Embryonic facial prominence (tissue), 1 donor: ENCODE data around the gene CHAC1.
"Not testable (repeated sequence)": the region's sequence is repeated elsewhere in the genome, so short reads cannot be mapped to it uniquely, and the experiment has no call there.

ENCODE experiments used
- DNase-seq: peaks from one replicate; pipeline ENCODE4 v3.0.0-alpha.2; 2016; ENCODE audit errors: extremely low spot score

Gene CHAC1

DNA sequence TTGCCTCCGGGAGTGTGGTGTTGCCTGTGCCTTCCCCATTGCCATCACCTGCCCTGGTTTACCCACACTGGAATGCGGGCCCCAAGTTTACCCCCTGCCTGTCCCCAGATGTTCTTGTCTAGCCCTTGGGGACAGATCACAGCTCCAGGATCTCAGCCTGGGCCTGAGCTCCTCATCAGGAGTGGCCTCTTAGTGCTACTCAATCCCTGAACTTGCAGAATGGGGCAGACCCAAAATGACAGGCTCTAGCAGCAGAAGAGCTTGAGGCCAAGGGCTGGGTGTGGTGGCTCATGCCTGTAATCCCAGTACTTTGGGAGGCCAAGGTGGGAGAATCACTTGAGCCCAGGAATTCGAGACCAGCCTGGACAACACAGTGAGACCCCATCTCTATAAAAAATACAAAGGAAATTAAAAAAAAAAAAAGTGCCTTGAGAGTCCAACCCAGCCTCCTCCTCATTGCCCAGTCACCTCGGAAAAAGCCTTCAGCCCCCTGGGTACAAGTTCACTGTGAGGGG is 3.8 kb downstream of the CHAC1 start:
- no peak for DNase-seq

DNA sequence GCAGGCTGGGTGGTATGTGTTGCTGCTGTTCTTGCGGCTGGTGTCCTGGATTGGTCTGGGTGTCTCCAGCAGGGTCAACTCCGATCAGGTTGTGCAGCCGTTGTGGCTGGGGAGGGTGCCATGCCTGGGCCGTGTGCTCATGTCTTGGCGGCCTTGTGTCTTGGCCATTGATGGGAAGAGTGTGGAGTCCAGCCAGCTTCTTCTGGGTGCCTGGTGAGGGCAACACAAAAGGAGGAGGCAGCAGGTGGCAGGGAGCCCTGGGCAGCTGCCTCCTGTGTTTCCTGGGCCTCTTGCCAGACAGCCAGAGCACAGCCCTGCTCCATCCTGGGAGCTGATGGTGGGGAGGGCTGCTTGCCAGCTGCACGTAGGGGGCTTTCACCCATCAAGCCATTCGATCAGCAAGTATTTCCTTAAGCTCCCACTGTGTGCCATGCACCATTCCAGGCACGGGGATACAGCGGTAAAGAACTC is 4.3 kb downstream of the CHAC1 start:
- no peak for DNase-seq

DNA sequence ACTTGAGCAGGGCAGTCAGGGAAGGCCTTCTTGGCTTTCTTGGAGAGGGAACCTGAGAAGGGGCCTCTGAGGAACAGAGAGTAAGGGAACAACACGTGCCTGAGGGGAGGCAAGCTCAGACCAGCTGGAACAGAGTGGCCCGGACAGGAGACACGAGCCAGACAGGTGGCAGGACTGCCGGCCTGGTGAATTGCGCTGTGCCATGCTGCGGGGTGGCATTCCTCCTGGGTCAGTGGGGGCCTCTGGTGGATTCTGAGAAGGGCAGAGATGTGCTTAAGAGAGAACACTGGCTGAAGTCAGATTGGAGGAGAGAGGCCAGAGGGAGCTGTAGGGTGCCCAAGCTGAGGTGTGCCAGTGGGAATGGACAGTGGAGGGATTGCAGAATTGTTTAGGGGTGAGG is 4.9 kb downstream of the CHAC1 start:
- DNase-seq: no peak

DNA sequence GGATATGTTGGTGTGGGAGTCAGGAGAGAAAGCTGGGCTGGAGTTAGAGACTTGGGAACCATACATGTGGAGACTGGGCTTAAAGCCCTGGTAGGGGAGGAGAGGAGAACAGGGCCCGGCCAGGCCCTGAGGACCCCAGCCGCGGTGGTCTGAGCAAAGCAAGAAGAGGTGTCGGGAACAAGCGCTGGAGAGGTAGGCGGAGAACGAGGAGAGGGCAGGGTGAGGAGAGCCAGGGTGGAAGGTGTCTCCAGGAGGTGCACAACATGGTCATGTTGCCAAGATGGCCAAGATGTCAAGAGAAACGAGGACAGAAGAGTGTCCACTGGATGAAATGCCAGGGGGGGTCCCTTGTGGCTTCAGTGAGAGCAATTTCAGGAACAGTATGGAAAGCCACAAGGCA is 5.5 kb downstream of the CHAC1 start:
- no peak for DNase-seq

DNA sequence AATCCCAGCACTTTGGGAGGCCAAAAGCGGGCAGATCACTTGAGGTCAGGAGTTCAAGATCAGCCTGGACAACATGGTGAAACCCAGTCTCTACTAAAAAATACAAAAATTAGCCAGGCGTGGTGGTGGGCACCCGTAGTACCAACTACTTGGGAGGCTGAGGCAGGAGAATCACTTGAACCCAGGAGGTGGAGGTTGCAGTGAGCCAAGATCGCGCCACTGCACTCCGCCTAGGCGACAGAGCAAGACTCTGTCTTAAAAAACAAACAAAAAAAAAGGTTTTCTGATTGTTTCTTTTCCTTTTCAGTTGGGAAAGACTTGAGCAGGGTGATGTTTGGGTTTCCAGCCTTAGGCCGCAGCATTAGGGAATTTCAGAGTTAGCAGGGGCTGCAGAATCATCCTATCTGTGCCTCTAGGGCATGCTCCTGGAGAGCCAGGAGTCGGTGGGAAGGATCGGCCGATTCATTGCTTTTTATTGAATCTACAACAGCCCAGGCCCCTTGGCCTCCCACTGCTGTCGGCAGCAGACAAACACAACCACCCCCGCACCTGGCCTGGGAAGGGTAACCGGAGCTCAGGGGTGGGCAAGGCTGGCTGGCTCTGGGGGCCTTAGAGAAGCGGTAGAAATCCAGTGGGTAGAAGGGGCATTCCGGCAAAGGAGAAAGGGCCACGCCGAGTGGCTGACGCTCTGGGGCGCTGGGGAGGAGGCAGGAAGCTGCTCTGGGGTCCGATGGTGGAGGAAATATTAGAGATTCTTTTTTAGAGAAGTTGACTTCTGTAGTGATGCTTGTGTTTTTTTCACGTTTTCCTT is 6.3 kb downstream of the CHAC1 start:
- DNase-seq: no peak

DNA sequence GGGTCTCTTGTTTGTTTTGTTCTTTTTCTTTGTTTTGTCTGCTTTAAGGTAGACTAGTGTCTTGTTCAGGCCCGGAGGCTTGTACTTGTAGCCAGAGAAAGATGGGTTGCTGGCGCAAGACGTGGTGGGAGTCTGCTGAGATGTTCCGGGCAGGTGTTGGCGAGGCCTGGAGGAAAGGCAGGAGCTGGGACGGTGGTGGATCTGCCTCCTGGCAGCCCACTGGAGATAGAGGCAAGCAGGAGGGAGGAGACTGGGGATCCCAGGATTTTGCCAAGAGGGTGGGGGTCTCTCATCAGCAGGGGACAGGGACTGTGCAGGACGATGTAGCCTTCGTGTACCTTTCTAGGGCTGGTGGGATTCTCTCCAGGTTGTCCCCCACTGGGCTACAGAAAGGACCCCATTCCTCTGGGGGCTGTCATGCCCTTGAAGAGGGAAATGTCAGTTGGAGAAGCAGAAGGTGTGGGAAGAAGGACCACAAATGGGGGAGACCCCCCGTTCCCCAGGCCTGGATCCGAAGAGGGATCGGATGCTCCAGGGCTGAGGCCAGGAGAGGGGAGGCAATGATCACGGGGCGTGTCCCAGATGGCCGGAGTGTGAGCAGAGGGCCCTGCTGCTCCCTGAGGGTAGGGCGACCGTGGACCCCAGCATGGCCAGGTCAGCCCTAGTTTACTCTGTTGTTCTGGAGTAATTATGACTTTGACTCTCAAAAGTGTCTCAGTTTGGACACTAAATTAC is 7.0 kb downstream of the CHAC1 start:
- no peak for DNase-seq

DNA sequence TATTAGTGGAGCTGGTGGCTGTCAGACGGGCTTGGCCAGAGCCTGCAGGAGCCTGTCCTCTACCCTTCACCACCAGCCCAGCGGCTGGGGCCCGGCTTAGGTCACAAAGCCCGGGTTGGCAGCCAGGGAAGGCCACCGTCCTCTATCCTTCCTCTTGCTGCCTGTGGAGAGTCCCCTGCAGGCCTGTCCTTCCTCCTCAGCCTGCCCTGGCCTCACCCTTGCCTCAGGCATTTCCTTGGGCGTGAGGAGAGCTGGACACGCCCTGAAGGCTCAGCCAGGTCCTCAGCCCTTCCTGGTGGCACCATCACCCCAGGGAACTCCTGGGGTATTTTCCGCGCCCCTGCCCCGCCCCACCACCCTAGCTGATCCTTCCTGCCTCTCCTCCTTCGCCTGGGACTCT is 7.7 kb downstream of the CHAC1 start:
- no peak for DNase-seq

DNA sequence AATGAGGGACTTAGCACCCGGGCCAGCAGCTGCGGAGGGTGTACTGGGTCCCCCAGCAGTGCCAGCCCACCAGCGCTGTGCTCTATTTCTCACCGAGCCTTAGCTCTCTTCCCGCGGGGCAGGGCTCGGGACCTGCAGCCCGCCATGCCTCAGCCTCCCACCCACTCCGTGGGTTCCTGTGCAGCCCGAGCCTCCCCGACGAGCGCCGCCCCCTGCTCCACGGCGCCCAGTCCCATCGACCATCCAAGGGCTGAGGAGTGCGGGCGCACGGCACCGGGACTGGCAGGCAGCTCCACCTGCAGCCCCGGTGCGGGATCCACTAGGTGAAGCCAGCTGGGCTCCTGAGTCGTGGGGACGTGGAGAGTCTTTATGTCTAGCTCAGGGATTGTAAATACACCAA is 8.5 kb downstream of the CHAC1 start:
- not testable (repeated sequence) for DNase-seq

DNA sequence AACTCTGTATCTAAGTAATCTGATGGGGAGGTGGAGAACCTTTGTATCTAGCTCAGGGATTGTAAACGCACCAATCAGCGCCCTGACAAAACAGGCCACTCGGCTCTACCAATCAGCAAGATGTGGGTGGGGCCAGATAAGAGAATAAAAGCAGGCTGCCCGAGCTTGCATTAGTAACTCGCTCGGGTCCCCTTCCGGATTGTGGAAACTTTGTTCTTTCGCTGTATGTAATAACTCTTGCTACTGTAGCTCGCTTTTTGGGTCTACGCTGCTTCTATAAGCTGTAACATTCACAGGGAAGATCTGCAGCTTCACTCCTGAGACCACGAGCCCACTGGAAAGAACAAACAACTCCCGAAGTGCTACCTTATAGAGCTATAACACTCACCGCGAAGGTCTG is 9.0 kb downstream of the CHAC1 start:
- DNase-seq: not testable (repeated sequence)

DNA sequence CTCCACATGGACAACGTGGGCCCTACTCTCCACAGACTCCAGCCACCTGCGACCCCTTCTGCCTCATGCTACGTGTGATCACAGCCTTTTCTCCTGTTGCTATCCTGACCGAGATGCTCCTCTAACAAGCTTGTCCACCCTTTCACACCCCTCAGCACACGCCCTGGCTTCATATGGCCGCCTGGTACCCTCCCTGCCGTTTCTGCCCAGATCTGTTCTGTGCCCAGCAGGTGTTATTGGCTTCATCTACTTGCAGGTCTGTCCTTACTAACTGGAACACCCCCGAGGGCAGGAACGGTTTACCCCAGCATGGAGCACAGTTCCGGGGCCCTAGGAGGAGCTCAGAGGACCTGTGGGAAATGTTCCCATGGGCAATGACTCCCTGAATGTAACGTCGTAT is 9.9 kb downstream of the CHAC1 start:
- DNase-seq: no peak

DNA sequence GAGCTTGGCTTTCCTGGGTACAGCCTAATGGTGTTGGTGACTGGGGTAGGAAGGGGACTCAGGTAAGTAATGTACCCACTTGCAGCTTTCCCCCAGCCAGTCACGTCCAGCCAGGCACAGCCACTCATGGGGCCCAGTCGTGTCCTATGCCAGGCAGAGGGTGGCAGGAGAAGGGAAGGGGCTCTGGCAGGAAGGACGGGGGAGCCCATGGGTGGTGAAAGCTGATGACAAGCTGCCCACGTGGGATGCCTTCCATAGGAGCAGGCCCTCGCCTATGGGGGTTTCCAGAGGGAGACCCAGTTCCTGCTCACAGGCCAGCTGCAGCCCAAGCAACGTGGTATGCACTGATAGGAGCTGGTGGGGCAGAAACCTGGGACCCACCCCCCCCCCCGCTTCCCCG is 10.7 kb downstream of the CHAC1 start:
- no peak for DNase-seq

DNA sequence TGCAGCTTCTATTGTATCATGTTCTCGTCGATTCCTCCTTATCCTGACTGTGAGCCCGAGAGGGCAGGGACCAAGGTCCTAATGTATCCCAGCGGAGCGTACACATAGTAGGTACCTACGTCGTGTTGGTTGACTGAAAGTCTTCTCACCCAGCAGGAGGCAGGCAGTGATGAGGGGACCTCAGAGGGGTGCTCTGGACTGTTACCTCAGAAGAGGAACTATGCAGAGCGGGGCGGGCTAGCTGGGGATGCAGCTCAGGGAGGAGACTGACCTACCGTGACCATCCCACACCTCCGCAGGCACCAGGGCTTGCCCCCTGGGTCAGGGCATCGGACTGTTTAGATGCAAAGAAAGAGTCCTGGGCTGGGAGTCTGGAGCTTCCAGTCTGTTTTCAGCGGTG is 11.4 kb downstream of the CHAC1 start:
- no peak for DNase-seq

DNA sequence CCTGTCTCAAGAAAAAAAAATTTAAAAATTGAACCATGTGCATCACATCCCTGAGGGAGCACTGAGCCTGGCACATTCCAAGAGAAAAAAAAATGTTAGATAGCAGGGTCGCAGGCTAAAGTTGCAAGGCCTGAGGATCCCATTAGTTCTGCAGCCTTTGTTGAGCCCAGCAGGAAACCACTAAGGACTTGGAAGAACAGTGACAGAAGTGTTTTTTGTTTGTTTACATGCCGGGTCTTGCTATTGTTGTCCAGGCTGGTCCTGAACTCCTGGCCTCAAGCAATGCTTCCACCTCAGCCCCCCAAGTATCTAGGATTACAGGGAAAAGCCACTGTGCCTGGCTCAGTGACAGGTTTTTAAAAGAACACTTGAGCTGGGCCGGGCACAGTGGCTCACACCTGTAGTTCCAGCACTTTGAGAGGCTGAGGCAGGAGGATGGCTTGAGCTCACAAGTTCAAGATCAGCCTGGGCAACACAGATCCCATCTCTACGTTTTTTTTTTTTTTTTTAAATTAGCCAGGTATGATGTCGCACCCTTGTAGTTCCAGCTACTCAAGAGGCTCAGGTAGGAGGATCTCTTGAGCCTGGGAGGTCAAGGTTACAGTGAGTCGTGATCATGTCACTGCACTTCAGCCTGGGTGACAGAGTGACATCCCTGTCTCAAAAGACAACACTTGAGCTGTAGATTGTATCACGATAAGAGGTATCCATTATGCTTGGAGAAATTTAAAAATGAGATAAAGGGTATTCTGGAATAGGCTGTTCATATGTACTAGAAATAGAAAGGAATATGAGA is 15.2 kb downstream of the CHAC1 start:
- DNase-seq: no peak

DNA sequence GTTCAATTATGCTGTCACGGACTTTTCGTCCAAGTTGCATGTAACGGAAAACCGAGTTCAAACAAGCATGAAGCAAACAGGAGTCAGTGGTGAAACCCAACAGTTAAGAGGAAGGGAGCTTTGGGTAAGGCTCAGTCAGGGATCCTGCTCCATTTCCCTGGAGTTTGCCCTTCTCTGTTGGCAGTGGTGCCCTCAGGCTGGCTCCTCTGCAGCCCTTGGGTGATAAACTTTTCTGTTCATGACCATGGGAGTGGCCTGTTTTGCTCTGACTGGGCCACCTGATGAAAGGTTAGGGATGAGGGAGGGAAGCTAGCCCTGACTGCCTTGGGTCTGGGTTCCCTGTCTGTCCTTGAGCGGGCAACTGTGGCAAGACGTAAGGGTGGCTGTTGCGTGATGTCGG is 16.1 kb downstream of the CHAC1 start:
- no peak for DNase-seq

DNA sequence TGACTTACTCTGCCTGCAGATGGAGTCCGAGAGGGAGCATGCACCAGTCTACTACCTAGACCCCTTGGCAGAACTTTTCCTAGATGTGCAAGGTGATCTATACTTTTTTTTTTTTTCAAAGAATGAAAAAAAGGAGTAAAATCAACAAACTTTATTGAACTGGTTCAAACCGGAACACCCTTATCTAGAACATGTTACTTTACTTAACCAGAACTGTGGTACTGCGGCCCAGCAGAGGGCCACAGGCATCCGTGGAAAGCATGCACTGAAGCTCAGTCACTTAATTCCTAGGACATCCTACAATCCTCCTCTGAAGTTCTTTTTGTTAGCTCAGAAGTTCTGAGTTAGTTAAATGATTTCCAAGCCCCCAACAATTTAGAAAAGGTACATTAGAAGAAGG is 21.6 kb downstream of the CHAC1 start:
- DNase-seq: no peak

DNA sequence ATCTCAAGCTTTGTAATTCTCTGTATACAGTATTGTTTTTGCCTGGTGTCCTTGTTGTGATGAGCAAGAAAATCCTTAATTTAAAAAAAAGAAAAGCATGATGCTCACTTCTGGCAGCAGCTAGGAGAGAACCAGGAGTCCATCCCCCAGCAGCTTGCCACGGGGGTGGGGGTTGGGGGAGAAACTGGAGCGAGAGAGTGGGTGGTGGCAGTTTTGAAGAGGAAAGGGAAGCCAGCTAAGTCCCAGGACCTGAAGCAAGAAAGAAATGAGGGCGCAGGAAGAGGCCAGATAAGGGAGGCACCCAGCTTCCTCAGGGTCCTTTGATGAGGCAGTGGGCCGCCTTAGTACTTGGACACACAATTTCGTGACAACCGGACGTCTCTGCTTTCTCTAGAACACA is 23.5 kb downstream of the CHAC1 start:
- DNase-seq: no peak

DNA sequence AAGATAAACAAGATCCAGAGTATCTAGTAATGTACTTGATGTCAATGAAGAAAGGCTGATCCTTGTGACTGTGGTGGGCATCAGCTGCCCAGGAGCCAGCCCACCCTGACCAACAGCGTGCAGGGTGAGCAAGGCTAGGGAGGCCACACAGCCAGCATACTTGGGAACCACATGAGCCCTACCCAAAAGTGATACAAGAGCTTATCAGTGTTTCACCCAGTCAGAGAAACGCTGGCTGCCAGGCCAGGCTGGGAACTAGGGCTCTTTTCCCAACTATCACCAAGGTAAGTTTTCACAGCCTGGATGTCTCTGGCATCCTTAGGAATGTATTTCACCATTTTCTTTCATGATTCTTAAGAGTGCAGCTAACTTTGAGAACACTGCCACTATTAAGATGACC is 24.9 kb downstream of the CHAC1 start:
- DNase-seq: no peak

DNA sequence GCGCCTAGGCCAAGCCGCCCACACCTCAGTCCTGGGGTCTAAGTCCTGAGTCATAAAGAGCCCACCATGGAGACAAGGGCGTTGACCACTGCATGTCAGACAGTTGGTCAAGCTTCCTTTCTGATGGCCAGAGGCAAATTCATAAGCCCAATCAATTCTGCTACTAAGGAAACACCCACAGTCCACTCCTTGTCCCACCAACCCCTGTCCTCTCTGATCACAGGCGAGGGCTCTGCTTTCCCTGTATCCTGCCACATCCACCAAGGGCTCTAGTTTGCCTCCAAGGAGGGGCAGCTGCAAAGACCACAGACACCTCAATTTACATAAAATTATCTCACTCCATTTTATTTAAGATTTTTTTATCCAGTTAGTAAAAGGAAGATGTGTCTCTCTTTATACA is 25.3 kb downstream of the CHAC1 start:
- no peak for DNase-seq

DNA sequence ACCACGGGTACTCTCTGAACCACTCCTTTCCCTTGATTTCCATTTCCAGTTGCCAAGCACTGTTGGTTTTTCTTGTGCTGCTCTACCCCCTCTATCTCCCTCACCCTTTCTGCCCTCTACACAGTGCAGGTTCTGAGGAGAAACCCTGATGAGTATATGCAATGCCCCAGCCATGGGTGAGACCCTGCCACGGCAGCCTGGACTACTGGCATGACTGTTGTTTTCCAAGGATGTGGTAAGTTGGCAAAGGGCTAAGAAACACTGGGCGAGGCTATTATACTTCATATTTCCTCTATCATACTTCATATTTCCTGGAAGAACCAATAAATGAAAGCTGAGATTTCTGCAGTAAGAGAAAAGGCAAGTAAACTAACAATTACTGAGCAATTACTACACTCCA is 27.9 kb downstream of the CHAC1 start:
- DNase-seq: no peak

DNA sequence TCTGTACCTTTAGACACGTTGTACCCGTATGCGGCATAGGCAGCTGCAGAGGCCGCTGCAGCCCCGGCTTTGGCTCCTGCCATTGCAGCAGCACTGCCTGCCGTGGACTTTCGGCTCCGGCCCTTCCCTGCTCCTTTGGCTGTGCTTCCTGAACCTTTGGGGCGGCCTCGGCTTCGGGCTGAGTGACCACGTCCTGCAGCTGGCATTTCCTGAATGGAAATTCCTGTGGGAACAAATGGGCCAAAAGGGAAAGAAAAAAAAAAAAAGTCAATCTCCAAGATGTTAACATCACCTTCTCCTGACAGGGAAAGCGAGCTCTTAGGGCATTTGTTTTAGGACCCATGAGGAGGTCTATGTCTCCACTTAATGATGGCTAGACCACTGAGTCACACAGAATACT is 29.6 kb downstream of the CHAC1 start:
- no peak for DNase-seq

DNA sequence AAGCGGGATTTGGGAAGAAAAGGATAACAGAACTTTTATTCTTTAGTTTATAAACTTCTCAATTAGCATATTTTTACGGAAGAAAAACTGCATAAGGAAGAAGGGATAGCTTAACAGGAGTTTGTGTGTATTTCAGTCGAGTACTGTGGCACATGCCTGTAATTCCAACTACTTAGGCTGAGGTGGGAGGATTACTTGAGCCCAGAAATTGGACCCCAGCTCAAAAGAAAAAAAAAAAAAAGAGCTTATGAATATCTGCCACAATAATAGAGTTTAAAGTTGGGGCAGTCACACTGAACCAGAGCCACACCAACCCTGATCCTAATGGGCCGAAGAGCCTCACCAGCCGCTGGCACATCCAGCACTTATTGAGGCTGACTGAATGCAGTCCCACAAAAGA is 31.1 kb downstream of the CHAC1 start:
- no peak for DNase-seq

DNA sequence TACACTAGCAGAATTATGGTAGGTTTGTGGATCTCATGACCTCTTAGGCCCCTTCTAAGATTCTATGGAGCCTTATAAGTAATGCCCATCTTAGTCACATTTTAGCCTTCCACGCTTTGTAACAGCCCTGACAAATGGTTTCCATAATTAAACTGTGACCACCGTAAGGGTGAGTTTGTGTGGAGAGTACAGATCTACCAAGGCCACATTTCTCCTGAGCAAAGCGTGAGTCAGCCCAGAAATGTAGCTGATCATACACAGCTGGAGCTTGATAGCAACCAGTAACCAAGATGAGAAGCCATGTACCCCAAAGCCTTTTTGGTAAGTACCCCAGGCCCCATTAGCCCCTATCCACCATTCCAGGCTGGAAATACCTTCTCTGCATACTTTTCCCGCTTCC is 31.7 kb downstream of the CHAC1 start:
- DNase-seq: no peak
